Stimulated activated CD4-positive, alpha-beta T cell treated with anti-CD3 and anti-CD28 coated beads, Interleukin-1b, Interleukin-23, amount 100 ng/mL, for 1 hour (primary cell): Measurements from ENCODE around the gene LIAS.
"Not testable (repeated sequence)": the region's sequence is repeated elsewhere in the genome, so short reads cannot be mapped to it uniquely, and the experiment has no call there.

Experiments
- DNase-seq, 2 donors: peaks; one replicate each; pipeline ENCODE4 v3.0.0-alpha.2; 2020; ENCODE audit warnings: low read depth in 2 of 2

LIAS gene

GRCh38 chr4:39458505-39459300, at the start of gene LIAS, which contains the start of gene RPL9:
LIAS (plus strand) TSS chr4:39459056; CDS start chr4:39459118, 62 bp downstream.
RPL9 (minus strand) TSS chr4:39458922; CDS start chr4:39458439, 483 bp downstream.
- DNase-seq = peak; percentile 79 to 82

DNA sequence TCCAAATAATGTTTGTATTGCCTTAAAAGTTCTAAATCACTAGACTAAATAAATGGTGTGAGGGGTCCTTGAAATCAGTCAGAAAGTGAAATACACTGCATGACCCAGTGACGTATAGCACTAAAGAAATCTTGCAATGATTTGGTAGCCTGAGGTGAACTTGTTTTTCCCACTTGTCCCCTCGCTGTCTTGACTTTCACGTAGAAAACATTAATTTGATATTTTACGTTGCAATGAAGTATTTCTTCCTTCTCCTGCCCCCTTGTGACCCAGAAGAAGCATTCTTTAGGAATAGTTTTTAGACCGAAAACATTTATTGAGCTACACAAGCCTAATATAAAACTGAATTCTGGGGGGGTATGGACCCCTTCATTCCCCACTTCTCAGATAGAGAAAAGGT, 48.4 kb upstream of the LIAS start:
- DNase-seq = no peak

DNA sequence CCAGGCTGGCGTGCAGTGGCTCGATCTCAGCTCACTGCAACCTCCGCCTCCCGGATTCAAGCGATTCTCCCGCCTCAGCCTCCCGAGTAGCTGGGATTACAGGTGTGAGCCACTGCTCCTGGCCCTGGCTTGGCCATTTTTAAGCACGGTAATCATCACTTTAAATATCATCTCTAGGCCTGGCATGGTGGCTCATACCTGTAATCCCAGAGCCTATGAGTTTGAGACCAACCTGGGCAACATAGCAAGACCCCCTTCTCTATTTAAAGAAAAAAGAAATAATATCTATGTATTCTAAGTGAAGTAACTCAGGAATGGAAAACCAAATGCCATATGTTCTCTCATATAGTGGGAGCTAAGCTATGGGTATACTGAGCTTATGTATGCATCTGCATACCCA, 47.3 kb upstream of the LIAS start:
- not testable (repeated sequence) for DNase-seq

- DNase-seq = no peak
These were observed 43.1 kb upstream of the LIAS start for GRCh38 chr4:39415678-39416283.

GRCh38 chr4:39422247-39422646, 36.6 kb upstream of the LIAS start:
- no peak for DNase-seq

DNA sequence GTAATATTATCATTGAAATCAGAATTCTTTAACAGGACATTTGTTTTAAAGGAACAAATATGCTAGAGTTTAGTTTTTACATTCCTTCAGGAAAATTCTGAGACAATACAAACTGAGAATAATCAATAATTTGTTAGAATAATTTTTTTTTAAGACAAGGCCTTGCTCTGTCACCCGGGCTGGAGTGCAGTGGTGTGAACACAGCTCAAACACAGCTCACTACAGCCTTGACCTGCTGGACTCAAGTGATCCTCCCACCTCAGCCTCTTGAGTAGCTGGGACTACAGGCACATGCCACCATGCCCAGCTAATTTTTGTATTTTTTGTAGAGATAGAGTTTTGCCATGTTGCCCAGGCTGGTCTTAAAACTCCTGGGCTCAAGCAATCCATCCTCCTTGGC, 33.6 kb upstream of the LIAS start:
- DNase-seq = not testable (repeated sequence)

DNA sequence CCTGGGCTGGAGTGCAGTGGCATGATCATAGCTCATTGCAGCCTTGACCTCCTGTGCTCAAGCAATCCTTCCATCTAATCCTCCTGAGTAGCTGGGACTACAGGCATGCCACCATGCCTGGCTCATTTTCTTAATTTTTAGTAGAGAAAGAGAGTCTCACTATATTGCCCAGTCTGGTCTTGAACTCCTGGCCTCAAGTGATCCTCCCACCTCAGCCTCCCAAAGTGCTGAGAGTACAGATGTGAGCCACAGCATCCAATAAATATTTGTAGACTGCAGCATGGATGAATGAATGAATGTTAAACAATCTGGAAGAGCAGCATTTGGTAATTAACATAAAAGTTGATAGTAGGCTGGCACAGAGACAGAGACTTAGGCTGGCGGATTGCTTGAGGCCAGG, 32.1 kb upstream of the LIAS start:
- no peak for DNase-seq

DNA sequence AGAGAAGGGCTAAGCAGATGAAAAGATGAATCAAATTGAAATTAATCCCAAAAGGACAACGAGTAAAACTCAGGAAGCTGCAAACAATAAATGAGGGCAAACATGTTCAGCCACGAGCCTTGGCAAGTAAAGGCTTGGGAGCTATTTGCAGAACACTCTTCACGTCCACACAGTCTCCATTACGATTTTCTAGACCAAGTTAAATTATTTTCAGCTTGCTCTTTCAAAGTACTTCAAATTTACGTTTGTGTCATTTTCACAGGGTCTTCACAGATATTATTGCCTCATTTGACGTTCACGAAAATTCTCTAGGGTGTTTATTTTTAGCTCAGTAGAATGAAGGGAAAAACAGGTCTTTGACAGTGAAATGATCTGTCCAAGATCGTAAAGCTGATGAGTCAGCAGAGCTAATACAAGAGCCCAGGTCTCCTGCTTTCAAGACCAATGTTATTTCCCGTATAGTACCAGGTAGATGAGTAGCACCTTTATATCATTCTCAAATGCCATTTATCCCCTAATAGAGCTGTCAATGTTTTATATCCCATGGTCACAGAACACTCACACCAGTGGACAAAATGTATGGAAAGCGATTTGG, 31.2 kb upstream of the LIAS start:
- no peak for DNase-seq

DNA sequence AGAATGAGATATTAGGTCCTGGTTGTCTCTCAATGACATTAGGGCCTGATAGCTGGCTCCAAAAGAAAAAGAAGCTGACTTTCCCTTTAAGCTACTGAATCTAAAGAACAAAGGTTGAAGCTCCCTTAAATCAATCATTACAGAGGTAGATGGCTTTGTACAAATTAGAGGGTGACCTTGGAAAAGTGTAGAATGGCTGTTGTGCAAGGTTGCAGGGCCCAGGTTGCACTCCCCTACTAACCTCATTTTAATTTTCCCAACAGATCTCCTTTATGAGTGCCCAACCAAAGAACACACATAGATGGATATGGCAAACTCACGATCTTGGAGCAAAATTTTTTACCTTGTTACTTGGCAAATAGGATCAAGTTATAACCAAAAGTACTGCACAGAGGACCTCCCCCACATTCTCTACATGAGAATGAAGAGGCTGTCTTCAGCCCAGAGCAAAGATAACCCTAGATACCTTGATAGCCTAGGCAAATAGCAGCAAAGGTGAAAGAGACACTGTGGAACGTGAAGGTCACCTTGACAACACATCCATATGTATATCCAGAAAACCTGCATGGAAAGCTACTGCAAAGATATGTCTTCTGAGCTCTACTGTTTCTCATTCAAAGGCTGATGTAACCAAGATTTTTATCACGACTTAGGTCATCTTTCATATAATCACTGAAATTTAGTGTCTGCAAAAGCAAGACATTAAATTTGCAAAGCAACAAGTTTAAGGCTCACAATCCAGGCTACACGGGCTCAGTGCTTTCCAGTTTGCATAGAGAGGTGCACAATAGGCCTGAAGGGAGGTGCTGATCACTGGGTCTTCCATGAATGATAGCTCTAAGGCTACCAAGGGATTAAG, 29.2 kb upstream of the LIAS start:
- no peak for DNase-seq

- DNase-seq = no peak
These were observed 24.9 kb upstream of the LIAS start for GRCh38 chr4:39433878-39434492.

- no peak for DNase-seq
These were observed 22.9 kb upstream of the LIAS start for GRCh38 chr4:39435659-39436563.

- DNase-seq = no peak
These were observed 17.3 kb upstream of the LIAS start for GRCh38 chr4:39441593-39441992.

- DNase-seq = no peak
These were observed 15.9 kb upstream of the LIAS start for GRCh38 chr4:39442998-39443397.

DNA sequence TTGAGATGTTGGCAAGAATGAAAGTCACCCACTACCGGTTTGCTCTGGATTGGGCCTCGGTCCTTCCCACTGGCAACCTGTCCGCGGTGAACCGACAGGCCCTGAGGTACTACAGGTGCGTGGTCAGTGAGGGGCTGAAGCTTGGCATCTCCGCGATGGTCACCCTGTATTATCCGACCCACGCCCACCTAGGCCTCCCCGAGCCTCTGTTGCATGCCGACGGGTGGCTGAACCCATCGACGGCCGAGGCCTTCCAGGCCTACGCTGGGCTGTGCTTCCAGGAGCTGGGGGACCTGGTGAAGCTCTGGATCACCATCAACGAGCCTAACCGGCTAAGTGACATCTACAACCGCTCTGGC, 12.4 kb upstream of the LIAS start:
- no peak for DNase-seq

DNA sequence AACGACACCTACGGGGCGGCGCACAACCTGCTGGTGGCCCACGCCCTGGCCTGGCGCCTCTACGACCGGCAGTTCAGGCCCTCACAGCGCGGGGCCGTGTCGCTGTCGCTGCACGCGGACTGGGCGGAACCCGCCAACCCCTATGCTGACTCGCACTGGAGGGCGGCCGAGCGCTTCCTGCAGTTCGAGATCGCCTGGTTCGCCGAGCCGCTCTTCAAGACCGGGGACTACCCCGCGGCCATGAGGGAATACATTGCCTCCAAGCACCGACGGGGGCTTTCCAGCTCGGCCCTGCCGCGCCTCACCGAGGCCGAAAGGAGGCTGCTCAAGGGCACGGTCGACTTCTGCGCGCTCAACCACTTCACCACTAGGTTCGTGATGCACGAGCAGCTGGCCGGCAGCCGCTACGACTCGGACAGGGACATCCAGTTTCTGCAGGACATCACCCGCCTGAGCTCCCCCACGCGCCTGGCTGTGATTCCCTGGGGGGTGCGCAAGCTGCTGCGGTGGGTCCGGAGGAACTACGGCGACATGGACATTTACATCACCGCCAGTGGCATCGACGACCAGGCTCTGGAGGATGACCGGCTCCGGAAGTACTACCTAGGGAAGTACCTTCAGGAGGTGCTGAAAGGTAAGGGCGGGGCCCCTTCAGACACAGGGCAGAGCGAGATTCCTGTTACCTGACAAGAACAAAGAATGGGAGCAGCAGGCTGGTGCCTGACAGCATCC, 11.8 kb upstream of the LIAS start:
- DNase-seq = no peak

DNA sequence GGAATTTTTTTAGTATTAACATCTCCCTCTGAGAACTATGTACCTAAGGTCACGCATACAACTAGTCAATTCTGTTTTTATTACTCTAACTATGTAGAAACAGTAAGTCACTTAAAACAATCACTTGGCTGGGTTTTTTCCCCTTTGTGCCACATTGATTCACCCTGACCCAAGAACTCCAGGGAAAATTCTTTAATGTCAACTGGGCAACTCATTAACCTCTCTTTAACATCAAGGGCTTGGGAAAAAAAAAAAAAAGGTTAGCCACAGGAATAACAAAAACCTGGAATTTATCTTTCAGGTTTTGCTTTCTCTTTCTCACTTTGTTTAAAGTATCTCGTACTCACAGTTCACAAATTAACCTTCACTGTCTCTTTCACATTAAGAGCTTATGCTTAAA, 8.2 kb upstream of the LIAS start:
- no peak for DNase-seq

- DNase-seq = no peak
These were observed 7.3 kb upstream of the LIAS start for GRCh38 chr4:39451423-39452023.

DNA sequence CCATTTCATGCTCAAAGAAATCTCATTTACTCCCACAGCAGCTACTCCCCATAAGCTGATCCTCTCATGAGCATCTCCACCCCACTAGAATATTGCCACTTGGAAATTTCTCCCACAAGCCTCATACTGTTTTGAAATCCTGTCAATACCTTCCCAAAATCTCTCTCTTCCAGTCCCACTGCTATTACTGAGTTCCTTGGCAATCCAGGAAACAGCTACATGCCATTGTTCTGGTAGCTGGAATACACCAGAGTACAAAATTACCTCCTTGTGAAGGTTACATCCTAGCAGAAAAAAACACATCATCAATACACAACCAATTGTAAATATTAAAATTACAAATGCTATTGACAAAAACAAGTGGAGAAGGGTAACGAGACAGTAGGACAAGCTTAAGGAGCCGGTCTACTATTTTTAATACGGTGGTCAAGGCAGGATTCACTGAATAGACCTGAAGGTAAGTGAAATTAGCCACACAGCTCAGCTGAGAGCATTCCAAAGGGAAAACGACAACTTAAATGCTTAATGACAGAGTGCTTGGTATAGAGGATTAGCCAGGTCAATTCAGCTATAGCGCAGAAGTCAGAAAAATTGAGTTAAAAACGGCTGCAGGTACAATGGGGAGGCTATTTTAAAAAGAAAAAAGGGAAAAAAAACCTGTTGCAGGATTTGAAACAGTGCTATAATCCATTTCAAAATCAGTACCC, 6.5 kb upstream of the LIAS start:
- DNase-seq = no peak
